NCI-H2081 (cell line): ENCODE data around the gene SRRT.
"Not testable (repeated sequence)": the region's sequence is repeated elsewhere in the genome, so short reads cannot be mapped to it uniquely, and the experiment has no call there.

Experiments used
- DNase-seq, 2 experiments: peaks; one replicate each; lab custom pipeline; 2025; lab: John Stamatoyannopoulos, UW

SRRT gene

GRCh38 chr7:100874577-100875355 is at the start of gene SRRT:
SRRT (plus strand) TSS chr7:100875103; CDS start chr7:100875591, 488 bp downstream.
- peak; percentile 99 for DNase-seq

DNA sequence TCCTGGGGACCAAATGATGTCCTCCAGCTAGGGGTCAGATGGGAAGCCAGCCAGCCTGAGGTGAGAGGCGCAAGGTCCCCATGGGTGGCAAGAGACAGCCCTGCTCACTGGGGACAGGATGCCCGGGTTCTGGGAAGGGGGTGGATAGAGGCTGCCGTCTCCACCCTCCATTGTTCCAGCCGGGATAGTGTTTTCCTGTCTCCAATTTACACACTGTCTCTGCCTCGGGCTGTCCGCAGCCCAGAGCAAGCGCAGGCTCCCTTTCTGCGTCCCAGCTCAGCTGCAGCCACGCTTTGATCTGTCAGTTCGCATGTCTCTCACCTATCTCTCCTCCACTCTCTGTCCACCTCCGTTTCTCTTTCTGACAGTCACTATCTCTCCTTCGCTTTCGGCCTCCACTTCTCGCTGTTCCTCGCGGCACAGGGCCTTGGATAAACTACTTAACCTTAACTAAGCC is 49.7 kb upstream of the SRRT start:
- DNase-seq: peak in 1 of 2 experiments; percentile 36

- DNase-seq: peak in 1 of 2 experiments; percentile 25
Observed at GRCh38 chr7:100825751-100826513, 49.0 kb upstream of the SRRT start.

DNA sequence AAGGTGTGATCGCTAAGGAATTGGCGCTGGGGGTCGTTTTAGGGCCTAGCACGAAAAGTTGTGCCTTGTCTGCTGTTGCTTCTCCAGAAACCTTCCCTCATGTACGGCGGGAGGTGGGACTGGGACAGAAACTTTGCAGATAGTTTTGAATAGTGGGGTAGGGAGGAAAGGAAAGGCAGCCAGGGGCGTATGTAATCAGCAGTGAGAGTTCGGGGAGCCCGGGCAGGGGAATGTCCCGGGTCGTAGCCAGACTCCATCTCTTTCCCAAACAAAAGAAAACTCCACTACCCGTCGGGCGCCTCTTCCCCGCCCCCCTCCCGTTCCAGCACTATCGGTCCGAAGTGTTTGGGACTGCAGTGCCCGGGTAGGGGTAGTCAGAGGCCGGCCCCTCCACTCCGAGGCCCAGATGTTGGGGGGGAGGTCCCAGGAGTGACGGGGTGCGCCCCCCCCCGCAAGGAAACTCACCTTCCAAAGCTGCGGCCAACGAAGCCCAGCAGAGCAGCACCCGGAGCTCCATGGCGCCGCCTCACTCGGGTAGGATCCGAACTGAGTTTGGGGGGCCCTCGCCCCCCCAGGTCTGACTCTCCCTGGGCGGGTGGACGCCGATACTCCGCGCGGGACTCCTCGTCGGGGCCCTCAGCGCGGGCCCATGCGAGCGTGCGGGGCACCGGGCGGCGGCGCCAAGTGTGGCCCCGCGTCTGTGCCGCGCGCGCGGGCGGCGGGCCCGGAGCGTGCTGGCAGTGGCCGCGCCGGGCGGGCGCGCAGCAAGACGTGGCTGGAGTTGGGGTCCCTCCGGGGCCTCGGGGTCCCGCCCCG is 48.2 kb upstream of the SRRT start:
- DNase-seq: no peak

DNA sequence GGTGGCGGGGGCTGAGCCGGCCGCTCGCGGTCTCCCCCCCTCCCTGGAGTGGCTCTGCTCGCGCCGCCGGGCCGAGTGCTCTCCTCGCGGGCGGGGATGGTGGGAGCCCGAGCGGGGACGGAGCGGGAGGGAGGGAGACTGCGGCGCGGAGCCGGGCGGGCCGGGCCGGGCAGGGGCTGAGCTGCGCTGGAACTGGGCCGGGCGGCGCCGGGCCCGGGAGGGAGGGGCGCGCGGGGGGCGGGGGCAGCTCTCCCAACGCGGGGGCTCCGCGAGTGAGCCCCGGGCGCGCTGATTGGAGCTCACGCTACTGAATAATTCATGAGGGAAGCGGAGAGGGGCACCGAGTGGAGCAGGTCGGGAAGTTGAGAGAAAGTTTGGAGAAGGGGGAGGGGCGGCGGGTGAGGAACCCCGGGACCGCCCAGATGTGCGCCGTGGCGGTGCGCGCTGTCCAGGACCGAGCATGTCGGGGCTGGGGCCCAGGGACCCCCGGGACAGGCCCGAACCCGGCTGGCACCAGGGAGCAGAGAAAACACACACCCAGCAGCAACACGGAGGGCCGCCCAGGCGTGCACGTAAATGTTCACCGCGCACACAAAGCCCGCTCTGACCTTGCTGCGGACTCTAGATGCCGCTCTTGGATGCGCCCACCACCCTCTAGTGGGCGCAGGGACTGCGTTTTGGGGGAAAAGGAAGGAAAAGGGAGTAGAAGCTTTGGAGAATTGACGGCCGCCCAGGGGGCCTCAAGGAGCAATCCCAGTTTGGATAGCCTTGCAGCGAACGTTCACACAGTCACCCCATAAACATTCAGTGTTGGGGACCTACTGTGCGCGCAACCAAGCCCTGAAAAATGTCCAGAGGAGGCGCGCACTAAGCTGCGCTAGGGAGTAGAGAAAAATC is 47.3 kb upstream of the SRRT start, which contains the start of gene EPHB4:
TSS of gene EPHB4 (minus strand) at position 194 of the 897 bp plus-strand sequence. CDS start 493 bp downstream, outside the sequence.
- no peak for DNase-seq

DNA sequence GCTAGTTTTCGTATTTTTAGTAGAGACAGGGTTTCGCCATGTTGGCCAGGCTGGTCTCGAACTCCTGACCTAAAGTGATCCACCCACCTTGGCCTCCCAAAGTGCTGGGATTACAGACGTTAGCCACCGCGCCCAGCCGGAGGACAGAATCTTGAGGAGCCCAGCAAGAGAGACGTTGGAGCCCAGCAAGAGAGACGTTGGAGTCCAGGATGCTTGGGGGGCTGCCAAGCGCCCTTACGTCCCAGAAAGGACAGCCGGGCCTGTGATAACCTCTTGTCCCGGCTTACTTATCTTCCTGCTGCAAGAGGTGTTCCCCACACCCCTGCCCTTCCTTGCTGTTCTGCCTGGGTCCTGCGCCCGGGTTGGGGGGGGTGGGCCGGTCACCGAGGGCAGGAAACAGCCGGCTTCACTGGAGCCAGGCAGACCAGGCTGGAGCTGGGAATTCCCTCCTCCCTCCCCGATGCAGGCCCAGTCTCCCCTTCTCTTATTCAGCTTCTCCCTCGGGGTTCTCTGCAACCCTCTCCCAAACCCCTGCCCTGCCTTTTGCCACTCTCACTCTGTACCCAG is 45.7 kb upstream of the SRRT start:
- DNase-seq: no peak

DNA sequence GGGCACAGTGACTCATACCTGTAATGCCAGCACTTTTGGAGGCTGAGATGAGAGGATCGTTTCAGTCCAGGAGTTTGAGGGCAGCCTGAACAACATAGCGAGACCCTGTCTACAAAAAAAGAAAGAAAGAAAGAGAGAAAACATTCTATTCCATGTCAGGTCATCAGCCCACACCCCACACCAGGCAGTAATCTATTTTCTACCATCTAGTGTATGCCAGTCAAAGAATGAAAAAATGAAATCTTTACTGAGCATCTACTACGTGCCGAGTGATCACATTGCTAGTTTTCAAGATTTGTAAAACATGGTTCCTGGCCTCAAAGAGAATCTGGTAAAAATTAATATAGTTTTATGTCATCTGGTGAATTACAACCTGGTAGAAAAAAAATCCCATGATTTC is 44.5 kb upstream of the SRRT start:
- no peak for DNase-seq

DNA sequence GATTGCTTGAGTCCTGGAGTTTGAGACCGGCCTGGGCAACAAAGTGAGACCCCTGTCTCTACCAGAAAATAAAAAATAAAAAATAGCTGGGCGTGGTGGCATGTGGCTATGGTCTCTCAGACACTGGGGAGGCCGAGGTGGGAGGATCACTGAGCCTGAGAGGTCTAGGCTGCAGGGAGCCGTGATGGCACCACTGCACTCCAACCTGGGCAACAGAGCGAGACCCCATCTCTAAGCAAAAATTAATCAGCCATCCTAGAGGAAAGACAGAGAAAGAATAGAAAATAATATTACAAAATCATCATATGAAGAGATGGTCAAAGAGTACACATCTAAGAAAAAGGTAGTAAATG is 42.6 kb upstream of the SRRT start:
- DNase-seq: no peak

DNA sequence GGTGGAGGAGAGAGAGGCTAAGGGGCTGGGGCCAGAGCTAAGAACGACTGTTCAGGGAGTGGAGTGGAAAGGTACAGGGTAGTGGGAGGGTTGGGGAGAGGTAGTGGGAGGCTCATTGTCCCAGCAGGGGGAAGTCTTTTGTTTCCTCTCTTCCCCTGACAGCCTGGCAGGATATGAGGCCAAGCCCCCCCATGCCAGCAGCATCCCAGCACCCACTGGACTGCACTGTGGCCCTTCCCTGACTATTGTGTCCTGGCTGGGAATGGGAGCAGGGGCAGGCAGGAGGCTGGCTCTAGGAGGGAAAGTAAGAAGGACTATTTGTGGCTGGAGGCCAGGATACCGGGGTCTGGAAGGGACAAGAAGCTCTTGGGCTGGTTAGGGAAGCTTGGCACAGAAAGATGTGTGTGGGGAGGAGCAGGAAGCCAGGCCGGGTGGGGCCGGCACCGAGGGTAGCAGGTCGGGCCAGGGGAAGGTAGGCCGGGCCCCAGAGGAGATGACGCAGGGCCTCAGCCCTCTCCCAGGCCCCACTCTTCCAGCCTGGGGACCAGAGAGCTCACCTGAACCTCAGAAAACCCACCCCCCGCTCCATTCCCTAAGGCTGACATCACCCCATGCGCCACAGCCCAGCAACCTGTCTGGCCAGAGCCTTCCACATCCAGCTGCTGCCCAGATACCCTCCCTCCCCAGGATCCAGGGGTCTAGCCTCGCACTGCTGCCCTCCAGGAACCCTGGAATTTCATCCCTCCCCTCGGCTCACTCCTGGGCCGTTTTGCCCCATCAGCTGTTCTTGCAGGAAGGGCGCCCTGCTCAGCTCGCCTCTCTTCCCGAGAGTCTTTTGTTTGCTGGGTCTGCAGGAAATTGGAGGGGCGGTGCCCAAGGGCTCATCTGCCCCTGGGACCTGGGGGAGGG is 38.7 kb upstream of the SRRT start:
- DNase-seq: peak in 1 of 2 experiments; percentile 45

GRCh38 chr7:100836812-100837098 is 38.1 kb upstream of the SRRT start:
- DNase-seq: no peak

DNA sequence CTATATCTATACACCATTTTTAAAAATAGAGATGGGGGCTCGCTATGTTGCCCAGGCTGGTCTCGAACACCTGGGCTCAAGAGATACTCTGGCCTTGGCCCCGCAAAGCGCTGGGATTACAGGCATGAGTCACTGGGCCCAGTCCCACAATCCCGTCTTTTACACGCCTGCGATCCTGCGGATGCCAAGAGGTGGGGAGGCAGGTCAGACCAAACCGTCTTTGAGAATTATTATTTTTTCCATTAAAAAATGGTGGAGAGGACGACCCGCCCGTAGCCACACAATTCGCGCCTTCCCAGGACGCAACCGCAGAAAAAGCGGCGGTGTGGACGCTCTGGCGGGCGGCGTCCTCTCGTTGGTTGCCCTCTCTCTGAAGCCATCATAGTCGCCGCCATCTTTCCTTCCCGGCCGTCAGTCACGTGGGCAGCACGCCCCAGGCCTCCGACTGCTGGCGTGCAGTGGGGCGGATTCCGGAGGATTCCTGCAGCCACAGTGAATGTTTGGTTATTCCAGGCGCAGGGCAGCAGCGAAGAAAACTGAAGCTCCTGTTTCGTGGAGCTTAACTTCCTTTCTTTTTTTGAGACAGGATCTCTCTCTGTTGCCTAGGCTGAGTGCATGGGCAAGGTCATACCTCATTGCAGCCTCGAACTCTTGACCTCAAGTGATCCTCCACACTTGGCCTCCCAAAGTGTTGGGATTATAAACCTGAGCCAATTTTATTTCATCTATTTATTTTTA is 37.6 kb upstream of the SRRT start:
- peak; percentile 86 to 91 for DNase-seq

GRCh38 chr7:100839361-100839760 is 35.5 kb upstream of the SRRT start:
- no peak for DNase-seq

GRCh38 chr7:100840470-100841100 is 34.3 kb upstream of the SRRT start:
- no peak for DNase-seq

DNA sequence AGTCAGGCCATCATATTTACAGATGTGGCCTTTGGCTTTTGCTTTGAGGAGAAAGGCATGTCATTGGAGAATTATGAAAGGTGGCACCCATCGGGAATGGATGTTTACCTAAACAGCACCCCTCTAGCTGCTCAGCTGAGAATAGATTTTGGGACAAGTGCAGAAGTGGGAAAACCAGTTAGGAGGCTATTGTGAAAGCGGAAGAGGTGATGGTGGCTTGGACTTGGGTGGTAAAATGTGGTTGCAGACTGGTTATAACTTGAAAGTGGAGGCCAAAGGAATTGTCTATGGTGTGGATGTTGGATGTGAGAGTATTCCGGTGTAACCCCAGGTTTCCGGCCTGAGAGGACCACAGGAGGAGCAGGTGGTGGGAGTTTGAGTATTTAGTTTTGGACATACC is 27.5 kb upstream of the SRRT start:
- DNase-seq: no peak

GRCh38 chr7:100852048-100852872 is 22.6 kb upstream of the SRRT start, which contains the start of gene SLC12A9:
SLC12A9 (plus strand) TSS chr7:100852713; CDS start chr7:100854198, 1,485 bp downstream.
- peak; percentile 92 to 93 for DNase-seq

GRCh38 chr7:100854146-100854895 is 20.6 kb upstream of the SRRT start:
- no peak for DNase-seq

DNA sequence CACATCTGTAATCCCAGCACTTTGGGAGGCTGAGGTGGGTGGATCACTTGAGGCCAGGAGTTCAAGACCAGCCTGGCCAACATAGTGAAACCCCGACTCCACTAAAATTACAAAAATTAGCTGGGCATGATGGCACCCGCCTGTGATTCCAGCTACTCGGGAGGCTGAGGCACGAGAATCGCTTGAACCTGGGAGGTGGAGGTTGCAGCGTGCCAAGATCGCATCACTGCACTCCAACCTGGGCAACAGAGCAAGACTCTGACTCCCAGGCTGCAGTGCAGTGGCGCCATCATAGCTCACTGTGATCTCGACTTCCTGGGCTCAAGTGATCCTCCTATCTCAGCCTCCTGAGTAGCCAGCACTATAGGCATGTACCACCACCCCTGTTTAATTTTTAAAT is 20.0 kb upstream of the SRRT start:
- not testable (repeated sequence) for DNase-seq
